NCI-H446 (cell line): ENCODE results near the gene ABCA5.
"Not testable (repeated sequence)": the region's sequence is repeated elsewhere in the genome, so short reads cannot be mapped to it uniquely, and the experiment has no call there.

Experiments
- DNase-seq, 2 experiments: peaks; one replicate each; lab custom pipeline; 2025; lab: John Stamatoyannopoulos, UW

ABCA5 gene

GRCh38 chr17:69208640-69209039 lies 118.3 kb downstream of the ABCA5 start:
- DNase-seq = no peak

GRCh38 chr17:69207151-69207550 lies 119.8 kb downstream of the ABCA5 start:
- DNase-seq = no peak

GRCh38 chr17:69198238-69198637 lies 128.7 kb downstream of the ABCA5 start:
- DNase-seq = no peak

GRCh38 chr17:69196105-69196653 lies 130.8 kb downstream of the ABCA5 start:
- DNase-seq = not testable (repeated sequence)
